Spinal cord (tissue), 10 donors: Measurements from ENCODE around the gene AGMO. TPM values are rescaled to one million over a fixed set of nuclear protein-coding genes. Genes with fewer than 3 reads are reported as not detected.

Source experiments
- DNase-seq, 6 donors: peaks; one replicate each; pipeline versions ENCODE4 v3.0.0 to v3.0.0-alpha.2; 2013 to 2015; ENCODE audit warnings: low spot score in 6 of 6, low read depth in 4 of 6
- H3K27ac ChIP-seq: one replicate; pipeline ENCODE4 v1.5.1; 2013; ENCODE audit warnings: low read depth, low read length, control low read depth
- H3K27me3 ChIP-seq: one replicate; pipeline ENCODE4 v1.6.1; 2013; ENCODE audit warnings: low read length; ENCODE audit not compliant: control insufficient read depth, insufficient read depth
- H3K36me3 ChIP-seq: one replicate; pipeline ENCODE4 v1.6.1; 2013; ENCODE audit warnings: low read length; ENCODE audit not compliant: control insufficient read depth, insufficient read depth
- H3K4me1 ChIP-seq: one replicate; pipeline ENCODE4 v1.6.1; 2013; ENCODE audit warnings: low read length; ENCODE audit not compliant: control insufficient read depth, insufficient read depth
- H3K4me3 ChIP-seq: one replicate; pipeline ENCODE4 v1.5.1; 2013; ENCODE audit warnings: low read depth, low read length, control low read depth
- H3K9me3 ChIP-seq: one replicate; pipeline ENCODE4 v1.6.1; 2013; ENCODE audit warnings: low read length; ENCODE audit not compliant: control insufficient read depth, insufficient read depth
- WGBS: methylation state at CpG from one replicate; pipeline ENCODE4 v1.1.5; 2013; ENCODE audit warnings: missing lambda C conversion rate; ENCODE audit not compliant: insufficient coverage; 5-methylcytosine and 5-hydroxymethylcytosine counted together
- polyA plus RNA-seq, 2 donors: library from polyadenylated mRNA; unstranded; fragments of 120-200 nt; gene quantifications; one replicate each; pipeline ENCODE4 v1.2.1, GENCODE V29; 2013; ENCODE audit not compliant: insufficient read length in 2 of 2
- total RNA-seq, 2 donors: library from RNA; depleted of rRNA in 1 of 2; stranded (reverse); fragments of 120-200 nt in 1 of 2; fragments of >200 nt in 1 of 2; gene quantifications; one replicate each; pipeline versions ENCODE4 v1.2.3 to v1.2.4, GENCODE V29; 2013 to 2014
- donor health status: healthy.

Gene AGMO
- total and polyA plus RNA-seq, 4 donors = 0.30 to 2.9 (median 1.0) TPM

- Histone ChIP-seq H3K4me3 (no peak overlapping the region), H3K9me3 (no peaks in the 10 kb centered on the region), H3K4me1 (no peaks in the 10 kb centered on the region), H3K36me3 (no peaks in the 10 kb centered on the region), H3K27me3 (no peaks in the 10 kb centered on the region), H3K27ac (no peak overlapping the region)
- no CpG with 5 or more reads among the region's 3 CpGs for WGBS
- DNase-seq = no peak
Observed at GRCh38 chr7:15367897-15368296, 193.9 kb downstream of the AGMO start.

- no peak for DNase-seq
- Histone ChIP-seq H3K27me3 (no peaks in the 10 kb centered on the region), H3K27ac (no peak overlapping the region), H3K9me3 (no peaks in the 10 kb centered on the region), H3K4me1 (no peaks in the 10 kb centered on the region), H3K36me3 (no peaks in the 10 kb centered on the region), H3K4me3 (no peak overlapping the region)
- WGBS = 67% methylated on average over 2 of the region's 5 CpGs
Observed at GRCh38 chr7:15358112-15358511, 203.7 kb downstream of the AGMO start.

- Histone ChIP-seq H3K4me3 (no peak overlapping the region), H3K27me3 (no peaks in the 10 kb centered on the region), H3K36me3 (no peaks in the 10 kb centered on the region), H3K9me3 (no peaks in the 10 kb centered on the region), H3K27ac (no peak overlapping the region), H3K4me1 (no peaks in the 10 kb centered on the region)
- peak in 2 of 6 donors; percentile 22 to 88 for DNase-seq
- 81% methylated on average over 17 of the region's 20 CpGs for WGBS
Observed at GRCh38 chr7:15352421-15353206, 209.2 kb downstream of the AGMO start.

- 82% methylated on average over 1 of the region's 1 CpG for WGBS
- Histone ChIP-seq H3K4me3 (no peak overlapping the region), H3K36me3 (no peaks in the 10 kb centered on the region), H3K27me3 (no peaks in the 10 kb centered on the region), H3K27ac (no peak overlapping the region), H3K9me3 (no peaks in the 10 kb centered on the region), H3K4me1 (no peaks in the 10 kb centered on the region)
- DNase-seq = no peak
Observed at GRCh38 chr7:15345216-15345615, 216.6 kb downstream of the AGMO start.

GRCh38 chr7:15341817-15342216 lies 220.0 kb downstream of the AGMO start:
- no peaks in the 10 kb centered on the region for H3K27me3 ChIP-seq
- WGBS = no CpG with 5 or more reads among the region's 4 CpGs

GRCh38 chr7:15336146-15336545 lies 225.7 kb downstream of the AGMO start:
- Histone ChIP-seq H3K36me3 (no peaks in the 10 kb centered on the region), H3K4me1 (no peaks in the 10 kb centered on the region), H3K9me3 (no peaks in the 10 kb centered on the region), H3K27ac (no peak overlapping the region), H3K4me3 (no peak overlapping the region), H3K27me3 (no peaks in the 10 kb centered on the region)
- WGBS = no CpG with 5 or more reads among the region's 1 CpG
- DNase-seq = no peak

More at GRCh38 chr7:15341817-15342216, 220.0 kb downstream of the AGMO start:
- no peak for DNase-seq
- no peaks in the 10 kb centered on the region for H3K9me3 ChIP-seq
- H3K4me1 ChIP-seq = no peaks in the 10 kb centered on the region
- no peak overlapping the region for H3K27ac ChIP-seq
- H3K4me3 ChIP-seq = no peak overlapping the region
- no peaks in the 10 kb centered on the region for H3K36me3 ChIP-seq

GRCh38 chr7:15335390-15335789 lies 226.4 kb downstream of the AGMO start:
- WGBS = 84% methylated on average over 4 of the region's 6 CpGs
- no peaks in the 10 kb centered on the region for H3K27me3 ChIP-seq

GRCh38 chr7:15334536-15335263 lies 227.1 kb downstream of the AGMO start:
- Histone ChIP-seq H3K27me3 (no peaks in the 10 kb centered on the region), H3K27ac (no peak overlapping the region), H3K4me3 (no peak overlapping the region), H3K9me3 (no peaks in the 10 kb centered on the region), H3K4me1 (no peaks in the 10 kb centered on the region), H3K36me3 (no peaks in the 10 kb centered on the region)
- DNase-seq = no peak
- WGBS = 90% methylated on average over 2 of the region's 6 CpGs

More at GRCh38 chr7:15335390-15335789, 226.4 kb downstream of the AGMO start:
- Histone ChIP-seq H3K27ac (no peak overlapping the region), H3K9me3 (no peaks in the 10 kb centered on the region), H3K36me3 (no peaks in the 10 kb centered on the region), H3K4me3 (no peak overlapping the region), H3K4me1 (no peaks in the 10 kb centered on the region)
- DNase-seq = no peak

GRCh38 chr7:15332956-15333355 lies 228.9 kb downstream of the AGMO start:
- no peaks in the 10 kb centered on the region for H3K27me3 ChIP-seq
- H3K36me3 ChIP-seq = no peaks in the 10 kb centered on the region
- WGBS = 80% methylated on average over 1 of the region's 2 CpGs
- no peak overlapping the region for H3K27ac ChIP-seq
- no peak overlapping the region for H3K4me3 ChIP-seq
- no peaks in the 10 kb centered on the region for H3K9me3 ChIP-seq
- no peaks in the 10 kb centered on the region for H3K4me1 ChIP-seq
- DNase-seq = peak in 2 of 6 donors; percentile 15 to 51

- WGBS = 100% methylated on average over 1 of the region's 2 CpGs
- no peak overlapping the region for H3K4me3 ChIP-seq
- H3K9me3 ChIP-seq = no peaks in the 10 kb centered on the region
- no peak overlapping the region for H3K27ac ChIP-seq
- no peaks in the 10 kb centered on the region for H3K4me1 ChIP-seq
- no peak for DNase-seq
- H3K27me3 ChIP-seq = no peaks in the 10 kb centered on the region
- H3K36me3 ChIP-seq = no peaks in the 10 kb centered on the region
Observed at GRCh38 chr7:15330943-15331342, 230.9 kb downstream of the AGMO start.
